GM21723 (cell line): ENCODE data around the gene PRSS27.
A peak's percentile ranks its signal among the peaks of the same experiment; 100 is the strongest.
"Not testable (repeated sequence)": the region's sequence is repeated elsewhere in the genome, so short reads cannot be mapped to it uniquely, and the experiment has no call there.

ENCODE experiments used
- ATAC-seq: cut with Tn5 transposase; IDR thresholded peaks from one replicate; pipeline ENCODE4 v1.9.1; 2021; ENCODE audit warnings: mild to moderate bottlenecking, moderate library complexity; ENCODE audit not compliant: unreplicated experiment

PRSS27 gene

DNA sequence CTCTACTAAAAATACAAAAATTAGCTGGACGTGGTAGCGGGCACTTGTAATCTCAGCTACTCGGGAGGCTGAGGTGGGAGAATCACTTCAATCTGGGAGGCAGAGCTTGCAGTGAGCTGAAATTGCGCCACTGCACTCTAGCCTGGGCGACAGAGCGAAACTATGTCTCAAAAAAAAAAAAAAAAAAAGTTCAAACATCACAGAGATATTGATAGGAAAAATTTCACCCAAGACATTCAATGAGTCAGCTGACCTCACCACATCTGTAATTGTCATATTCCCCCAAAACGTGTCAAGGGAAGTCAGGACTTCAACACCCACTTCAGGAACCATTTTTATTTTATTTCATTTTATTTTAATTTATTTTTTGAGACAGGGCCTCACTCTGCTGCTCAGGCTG lies 8.0 kb upstream of the PRSS27 start:
- no peak for ATAC-seq

DNA sequence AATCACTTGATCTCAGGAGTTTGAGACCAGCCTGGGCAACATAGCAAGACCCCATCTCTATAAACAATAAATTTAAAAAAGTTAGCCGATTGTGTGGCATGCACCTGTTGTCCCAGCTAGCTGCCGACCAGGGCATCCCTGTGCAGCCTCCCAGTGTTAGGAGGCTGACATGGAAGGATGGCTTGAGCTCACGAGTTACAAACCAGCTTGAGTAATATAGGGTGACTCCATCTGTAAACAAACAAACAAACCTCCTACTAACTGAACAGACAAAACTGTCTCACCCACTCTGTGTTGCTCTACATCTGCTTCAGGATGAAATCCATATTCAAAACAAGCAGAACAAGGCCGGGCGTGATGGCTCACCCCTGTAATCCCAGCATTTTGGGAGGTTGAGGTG lies 6.9 kb upstream of the PRSS27 start:
- ATAC-seq, result no peak

DNA sequence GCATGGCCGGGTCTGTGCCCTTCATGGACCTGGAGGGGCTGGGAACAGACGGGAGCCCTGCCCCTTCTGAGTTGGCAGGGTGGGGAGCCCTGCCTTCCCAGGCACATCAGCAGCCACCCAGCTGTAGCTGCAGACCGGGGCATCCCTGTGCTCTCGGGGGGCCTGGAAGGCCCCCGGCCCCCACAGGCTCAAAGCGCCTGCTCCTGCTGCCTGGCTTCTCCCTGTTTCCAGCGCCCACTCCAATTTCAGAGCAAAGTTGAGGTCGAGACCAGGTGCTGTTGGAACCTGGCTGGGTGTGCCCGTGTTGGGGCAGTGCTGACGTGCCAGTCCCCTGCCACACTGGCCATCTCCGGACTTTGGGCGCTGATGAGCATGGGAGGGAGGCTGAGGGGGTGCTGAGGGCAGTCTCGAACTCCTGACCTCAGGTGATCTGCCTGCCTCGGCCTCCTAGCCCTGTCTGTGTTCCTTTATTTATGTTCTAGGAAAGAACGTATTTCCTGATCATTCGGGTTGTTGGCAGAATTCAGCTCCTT lies 4.9 kb upstream of the PRSS27 start:
- no peak for ATAC-seq

DNA sequence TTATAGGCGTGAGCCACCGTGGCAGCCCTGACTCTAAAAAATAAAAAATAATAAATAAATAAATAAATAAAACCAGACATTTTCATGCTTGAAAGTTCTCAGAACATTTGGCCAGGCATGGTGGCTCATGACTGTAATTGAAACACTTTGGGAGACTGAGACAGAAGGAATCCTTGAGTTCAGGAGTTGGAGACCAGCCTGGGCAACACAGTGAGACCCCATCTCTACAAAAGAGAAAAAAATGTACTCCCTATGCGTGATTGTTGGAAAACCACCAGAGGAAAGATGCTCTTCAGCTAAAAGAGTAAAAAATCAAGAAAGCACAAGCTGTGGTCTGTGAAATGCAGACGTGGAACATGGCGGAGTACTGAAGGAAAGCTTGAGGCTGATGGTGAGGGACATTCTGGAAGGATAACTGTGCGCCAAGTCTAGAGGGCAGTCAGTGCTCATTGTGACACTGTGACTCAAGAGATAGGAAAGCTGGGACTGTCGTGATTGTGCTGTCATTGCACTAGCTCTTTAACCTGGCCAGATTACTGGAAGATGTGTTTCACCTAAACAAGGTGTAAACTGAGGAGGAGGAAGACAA lies 4.2 kb upstream of the PRSS27 start:
- ATAC-seq, result no peak

DNA sequence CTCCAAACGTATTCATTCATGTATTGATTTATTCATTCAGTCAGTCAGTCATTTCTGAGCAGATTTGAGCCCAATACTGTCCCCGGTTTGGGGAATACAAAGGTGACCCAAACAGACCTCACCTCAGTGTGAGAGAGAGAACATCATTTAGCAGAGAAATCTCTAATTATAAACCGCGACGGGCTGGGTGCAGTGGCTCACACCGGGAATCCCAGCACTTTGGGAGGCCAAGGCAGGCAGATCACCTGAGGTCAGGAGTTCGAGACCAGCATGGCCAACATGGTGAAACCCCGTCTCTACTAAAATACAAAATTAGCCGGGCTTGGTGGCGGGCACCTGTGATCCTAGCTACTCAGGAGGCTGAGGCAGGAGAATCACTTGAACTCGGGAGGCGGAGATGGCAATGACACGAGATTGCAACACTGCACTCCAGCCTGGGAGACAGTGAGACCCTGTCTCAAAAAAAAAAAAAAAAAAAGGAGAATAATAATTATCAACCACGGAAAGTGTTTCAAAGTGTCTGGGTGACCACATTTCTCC lies 1.7 kb upstream of the PRSS27 start:
- not testable (repeated sequence) for ATAC-seq

GRCh38 chr16:2720719-2721633 lies 952 bp upstream of the PRSS27 start:
- ATAC-seq, result peak; percentile 78

DNA sequence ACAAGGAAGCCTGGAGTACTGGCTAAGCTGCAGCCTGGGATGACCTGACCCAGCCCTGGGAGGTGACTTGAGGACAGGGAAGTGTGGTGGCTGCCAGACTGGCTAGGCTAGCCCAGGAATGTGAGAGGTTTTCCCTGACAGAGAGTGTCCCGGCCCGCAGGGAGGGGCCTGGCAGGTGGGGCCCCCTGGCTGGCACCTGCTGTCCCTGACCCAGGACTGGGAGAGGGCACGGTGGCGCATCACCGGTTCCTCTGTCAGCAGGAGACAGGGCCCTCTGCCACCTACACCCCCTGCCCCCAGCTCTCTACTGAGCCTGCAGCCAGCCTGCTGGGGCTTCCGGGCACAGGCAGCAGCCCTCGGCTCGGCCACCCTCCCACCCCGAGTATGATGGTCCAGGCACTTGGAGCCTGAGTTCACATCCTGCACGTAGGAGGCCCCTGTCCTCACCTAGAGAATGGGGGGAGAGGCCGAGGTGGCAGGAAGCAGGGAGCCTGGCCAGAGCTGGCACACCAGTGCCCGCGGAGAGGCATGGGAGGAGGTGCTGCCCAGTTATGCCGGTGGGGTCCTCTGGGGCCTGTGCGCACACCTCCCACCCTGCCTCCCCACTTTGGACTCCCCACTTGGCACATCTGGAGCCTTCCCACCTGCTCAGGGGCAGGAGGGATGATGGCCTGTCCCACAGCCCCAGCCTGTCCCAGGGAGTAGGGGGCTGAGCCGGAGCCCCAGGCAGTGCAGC lies 528 bp downstream of the PRSS27 start:
- ATAC-seq, result no peak

DNA sequence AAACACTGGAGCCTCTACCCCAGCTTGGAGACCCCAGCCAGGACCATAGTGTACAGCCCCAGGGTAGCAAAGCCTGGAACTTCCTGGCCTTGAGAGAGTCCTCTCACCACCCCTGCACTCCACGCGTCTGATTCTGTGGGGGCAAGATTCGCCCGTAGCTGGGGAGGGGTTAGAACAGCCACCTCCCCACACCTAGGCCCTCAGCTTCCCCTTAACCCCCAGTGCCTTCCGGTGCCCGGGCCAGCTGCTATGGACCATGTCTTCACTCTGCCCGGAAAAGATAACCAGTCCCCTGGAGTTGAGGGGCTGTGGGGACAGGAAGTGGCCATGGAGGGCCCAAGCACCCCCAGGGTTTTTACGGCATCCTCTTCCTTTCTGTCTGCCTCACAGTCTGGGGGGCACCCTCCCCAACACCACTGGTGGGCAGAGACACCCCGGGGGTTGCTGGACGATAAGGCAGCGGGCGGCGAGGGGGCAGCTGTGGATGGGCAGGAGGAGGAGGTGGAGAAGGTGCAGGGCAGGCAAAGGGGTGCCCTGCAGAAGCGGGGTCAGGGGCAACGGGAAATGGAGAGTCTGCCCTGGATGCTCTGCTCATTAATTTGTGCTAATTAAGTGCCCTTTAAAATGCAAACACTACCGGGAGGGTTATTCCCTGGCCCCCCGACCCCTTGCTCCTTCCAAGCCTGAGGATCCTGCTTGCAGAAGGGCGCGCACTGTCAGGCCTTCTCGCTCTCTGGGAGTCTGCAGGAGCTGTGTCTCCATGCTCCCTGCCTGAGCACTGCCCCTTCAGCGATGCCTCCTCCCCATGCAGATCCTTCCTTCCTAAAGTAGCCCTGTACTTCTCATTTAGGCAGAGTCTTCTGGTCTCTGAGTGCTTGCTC lies 2.4 kb downstream of the PRSS27 start:
- ATAC-seq, result no peak

- no peak for ATAC-seq
These were observed 3.1 kb downstream of the PRSS27 start for GRCh38 chr16:2716948-2717347.

DNA sequence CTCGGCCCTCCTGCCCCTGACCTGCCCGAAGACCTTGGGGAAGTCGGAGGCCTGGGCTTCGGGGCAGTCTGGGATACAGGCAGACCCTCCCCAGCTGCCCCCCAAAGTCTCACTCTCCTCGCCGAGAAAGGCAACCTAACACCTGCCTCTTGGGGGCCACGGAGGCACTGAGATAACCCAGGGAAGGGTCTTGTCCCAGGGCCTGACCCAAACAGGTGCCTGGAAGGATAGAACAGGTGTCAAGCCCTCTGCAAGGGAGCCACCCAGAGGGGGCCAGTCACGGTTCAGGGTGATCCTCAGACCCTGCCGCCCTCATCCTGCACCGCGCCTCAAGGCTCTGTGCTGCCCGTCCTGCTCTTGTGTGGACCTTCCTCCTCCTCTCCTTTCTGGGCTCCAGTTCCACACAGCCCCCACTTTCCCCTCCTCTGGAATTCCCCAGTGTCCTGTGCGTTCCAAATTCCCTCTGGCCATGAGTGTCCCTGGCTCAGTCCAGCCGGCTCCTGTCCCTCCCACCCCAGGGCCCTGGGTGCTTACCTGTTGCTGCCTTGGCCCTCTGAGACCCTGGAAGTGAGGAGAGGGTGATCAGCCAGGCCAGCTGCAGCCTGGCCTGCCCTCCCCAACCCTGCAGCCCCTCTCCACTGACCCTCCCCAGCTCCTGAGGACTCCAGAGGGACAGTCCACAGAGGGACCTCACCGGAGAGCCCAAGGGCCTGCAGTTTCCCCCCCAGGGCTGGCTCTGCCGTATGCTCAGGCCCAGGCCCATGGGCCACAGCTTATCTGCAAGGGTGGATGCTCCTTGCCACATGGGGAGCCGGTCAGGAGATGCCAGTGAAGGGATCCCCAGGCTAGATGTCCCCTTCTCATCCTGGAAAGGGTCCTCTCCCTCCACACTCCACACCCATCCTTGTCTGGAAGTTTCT lies 3.8 kb downstream of the PRSS27 start:
- ATAC-seq, result no peak

DNA sequence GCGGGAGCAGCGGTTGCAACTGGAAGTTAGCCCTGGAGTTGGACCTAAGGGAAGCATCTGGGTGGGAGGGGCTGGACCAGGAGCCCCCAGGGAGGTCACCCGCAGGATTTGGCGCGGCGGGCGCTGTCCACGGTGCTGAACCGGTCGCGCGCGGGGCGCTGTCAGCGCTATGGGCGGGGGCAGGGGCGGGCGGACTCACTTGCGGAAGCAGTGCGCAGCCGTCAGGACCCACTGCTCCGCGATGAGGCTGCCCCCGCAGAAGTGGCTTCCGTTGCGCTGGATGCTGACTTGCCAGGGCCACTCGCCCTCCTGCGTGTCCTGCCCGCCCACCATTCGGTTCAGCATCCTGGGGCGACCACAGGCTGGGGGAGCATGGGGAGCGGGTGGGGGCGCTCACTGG lies 4.5 kb downstream of the PRSS27 start:
- no peak for ATAC-seq

DNA sequence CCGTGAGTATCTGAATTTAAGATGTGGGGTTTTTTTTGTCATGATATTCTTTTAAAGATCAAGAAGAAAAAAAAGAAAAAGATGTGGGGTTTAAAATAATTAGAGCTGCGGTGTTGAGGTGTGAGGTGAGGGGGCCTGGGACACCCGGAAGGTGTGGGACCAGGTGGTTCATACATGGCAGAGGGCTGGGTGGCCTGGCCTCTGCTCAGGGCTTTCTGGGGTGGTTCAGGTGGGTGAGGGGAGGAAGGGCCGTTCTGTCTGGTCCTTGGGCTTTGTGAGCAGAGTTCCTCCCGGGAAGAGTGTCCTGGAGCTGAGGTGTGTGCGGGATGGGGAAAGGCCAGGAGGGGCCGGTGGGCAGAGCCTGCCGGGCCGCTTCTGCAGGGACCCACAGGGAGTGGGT lies 5.0 kb downstream of the PRSS27 start:
- ATAC-seq, result no peak

DNA sequence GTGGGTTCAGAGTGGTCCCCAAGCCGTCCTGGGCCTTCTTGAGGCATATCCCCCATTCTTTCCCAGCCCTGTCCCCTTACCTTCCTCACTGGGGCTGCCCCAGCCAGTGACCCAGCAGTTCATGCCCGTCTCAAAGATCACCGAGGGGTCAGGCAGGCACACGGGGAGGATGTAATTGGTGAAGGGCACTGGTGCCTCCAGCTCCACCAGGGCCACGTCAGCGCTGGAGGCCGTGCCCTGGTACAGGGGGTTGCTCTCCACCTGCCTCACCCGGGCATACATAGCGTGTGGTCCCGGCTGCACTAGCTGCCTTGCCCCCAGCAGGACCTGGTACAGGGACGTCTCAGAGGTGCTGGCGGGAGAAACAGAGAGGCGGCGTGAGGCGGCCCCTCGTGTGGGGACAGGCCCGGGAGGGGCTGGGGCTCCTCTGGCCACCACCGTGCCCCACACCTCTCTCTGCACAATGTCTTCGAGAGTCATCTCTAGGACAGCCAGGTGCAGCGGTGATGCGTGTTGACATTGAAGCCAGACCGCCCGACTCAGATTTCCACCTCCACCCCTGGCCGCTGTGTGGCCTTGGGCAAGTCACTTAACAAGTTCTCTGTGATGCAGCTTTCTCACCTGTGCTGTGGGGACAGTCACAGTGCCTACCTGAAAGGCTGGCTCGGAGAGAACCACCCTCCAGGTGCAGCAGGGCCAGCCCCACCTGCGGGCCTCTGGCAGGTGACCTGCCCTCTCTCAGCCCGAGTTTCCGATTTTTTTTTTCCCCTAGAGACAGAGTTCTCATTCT lies 5.8 kb downstream of the PRSS27 start:
- ATAC-seq, result no peak

- no peak for ATAC-seq
These were observed 6.5 kb downstream of the PRSS27 start for GRCh38 chr16:2713523-2713922.

DNA sequence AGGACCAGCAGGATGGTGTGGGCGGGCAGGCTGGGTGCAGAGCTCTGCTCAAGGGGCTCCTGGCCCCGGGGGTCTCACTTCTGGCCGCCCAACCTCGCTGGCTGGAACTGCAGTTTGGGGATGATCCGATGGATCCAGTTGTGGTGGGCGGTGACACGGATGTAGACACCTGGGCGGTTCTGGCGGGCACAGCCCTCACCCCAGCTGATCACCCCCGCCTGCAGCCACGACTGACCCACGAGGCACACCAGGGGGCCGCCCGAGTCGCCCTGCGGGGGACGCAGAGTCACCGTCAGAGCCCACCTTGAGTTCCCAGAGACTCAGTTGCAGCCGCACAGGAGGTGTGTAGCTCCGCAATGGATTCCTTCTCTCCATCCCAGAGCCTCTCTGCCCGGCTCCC lies 7.5 kb downstream of the PRSS27 start:
- ATAC-seq, result no peak

GRCh38 chr16:2712063-2712441 lies 8.0 kb downstream of the PRSS27 start:
- ATAC-seq, result no peak

DNA sequence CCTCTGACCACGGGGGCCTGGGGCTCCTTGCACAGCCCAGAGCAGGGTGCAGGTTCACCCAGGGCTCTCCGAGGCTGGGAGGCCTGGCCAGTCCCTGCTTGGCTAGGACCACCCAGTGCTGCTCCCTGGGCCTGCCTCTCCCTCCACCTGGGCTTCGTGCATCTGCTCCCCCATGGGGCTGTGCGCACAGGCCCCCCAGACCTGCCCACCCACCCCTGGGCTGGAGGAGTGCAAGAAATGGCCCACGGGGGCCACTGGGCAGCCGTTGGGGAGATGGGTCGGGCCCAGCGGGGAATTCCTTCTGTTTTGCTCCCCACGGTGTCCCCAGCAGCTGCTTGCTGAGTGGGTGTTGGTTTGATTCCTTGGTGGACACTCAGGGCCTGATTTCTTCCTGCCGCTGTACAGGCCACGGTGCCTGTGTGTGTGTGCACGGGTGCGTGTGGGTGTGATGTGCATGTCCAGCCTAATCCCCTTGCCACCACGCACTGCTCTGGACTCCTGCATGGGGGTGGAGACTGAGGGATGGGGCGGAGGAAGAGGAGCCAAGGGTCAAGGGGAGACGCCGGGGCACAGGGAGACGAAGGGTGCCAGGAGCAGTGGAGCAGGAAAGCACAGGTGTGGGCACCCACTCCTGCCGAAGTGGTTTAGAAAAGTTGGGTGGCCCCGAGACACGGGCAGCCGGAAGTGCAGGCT lies 8.5 kb downstream of the PRSS27 start:
- ATAC-seq, result no peak

DNA sequence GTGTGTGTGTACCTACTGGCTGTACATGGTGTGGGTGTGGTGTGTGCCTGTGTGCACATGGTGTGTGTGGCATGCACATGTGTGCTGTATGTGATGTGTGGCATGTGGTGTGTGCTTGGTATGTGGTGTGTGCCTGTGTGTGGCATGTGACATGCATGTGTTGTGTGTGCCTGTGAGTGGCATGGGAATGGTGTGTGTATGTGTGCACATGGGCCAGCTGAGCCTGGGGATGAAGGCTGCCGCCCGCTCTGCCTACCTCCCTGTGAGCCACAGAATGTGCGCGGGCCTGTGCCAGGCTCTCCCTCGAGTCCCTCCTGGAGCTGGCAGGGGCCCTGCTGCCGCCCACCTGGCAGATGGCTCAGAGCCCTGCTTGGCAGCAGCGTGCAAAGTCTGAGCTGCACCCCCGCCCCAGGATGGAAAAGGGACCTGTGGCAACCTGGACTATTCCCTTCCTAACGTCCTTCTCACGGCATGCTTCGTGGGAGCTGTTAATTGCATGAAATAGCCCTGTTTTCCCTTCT lies 9.3 kb downstream of the PRSS27 start:
- no peak for ATAC-seq
